ENCODE data around the gene SFR1.

The SFR1 gene

DNA sequence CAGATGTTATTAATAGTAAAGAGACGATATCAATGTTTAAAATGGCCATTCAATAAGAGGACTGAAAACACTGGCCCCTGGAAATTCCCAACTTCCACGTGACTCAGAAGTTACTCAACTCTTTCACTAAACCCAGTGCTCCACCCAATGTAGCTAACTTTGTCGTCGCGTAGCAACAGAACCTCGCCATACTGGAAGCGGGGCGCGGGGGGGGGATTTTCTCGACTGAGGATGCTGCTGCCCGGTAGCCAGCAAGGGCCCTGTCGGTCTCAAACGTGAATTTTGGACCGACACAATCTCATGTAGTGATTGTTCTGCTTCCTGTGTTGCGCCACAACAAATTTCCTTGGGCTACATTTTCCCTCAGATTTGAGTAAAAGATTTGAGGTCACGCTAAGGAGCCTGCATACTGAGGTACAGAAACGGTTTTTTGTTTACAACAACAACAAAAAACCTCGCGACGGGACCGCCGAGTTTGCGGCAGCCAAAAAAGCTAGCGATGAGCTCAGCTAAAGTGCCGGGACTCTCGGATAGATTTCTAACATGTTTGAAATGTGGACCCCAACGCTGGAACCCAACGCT is 977 bp upstream of the SFR1 start:
- H3K4me3 ChIP-seq (ENCODE audit: low read depth, low read length): peak overlapping the region; percentile 84
- TF ChIP-seq, protein P1, sequence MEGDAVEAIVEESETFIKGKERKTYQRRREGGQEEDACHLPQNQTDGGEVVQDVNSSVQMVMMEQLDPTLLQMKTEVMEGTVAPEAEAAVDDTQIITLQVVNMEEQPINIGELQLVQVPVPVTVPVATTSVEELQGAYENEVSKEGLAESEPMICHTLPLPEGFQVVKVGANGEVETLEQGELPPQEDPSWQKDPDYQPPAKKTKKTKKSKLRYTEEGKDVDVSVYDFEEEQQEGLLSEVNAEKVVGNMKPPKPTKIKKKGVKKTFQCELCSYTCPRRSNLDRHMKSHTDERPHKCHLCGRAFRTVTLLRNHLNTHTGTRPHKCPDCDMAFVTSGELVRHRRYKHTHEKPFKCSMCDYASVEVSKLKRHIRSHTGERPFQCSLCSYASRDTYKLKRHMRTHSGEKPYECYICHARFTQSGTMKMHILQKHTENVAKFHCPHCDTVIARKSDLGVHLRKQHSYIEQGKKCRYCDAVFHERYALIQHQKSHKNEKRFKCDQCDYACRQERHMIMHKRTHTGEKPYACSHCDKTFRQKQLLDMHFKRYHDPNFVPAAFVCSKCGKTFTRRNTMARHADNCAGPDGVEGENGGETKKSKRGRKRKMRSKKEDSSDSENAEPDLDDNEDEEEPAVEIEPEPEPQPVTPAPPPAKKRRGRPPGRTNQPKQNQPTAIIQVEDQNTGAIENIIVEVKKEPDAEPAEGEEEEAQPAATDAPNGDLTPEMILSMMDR (IDR thresholded peaks at IDR 0.05; ENCODE audit: low read depth, low read length): no peak

DNA sequence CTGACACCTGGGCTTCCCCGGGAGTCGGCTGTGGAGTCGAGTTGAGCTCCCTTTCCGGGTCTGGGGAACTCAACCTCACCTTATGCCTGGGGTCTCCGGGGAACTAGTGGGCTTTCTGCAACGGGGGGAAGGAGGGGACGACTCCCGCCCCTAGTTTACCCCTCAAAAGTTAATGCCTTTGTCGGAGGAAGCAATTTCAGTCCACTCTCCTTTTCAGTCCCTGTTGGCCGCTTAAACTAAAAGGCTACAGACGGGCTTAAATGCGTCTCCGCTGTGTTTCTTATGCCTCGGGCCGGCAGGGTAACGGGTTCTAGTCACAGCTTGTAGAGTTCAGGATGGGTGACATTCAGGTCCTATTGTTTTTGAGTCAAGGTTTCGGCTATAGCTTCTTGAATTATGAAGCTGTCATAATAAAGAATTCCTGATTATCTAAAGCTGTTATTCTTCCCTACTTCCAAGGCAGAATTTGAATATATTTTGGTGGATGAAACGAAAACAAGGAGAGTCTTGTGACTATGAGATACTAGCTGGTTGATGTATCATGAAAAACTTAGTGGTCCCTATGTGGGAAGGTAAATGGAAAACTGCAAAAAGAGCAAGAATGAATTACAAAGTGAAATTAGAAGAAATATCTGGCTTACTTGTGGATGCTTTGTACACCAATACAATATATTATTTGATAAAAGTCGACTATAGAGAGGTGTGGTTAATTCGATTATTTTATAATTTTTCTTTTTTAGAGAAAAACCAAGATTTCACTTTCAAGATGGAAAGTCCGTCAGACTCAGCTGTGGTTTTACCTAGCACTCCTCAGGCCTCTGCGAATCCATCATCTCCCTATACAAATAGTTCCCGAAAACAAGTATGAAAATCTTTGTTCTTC is 495 bp downstream of the SFR1 start:
- peak overlapping the region; percentile 96 for H3K4me3 ChIP-seq (ENCODE audit: low read depth, low read length)
- TF ChIP-seq, protein P1 (IDR thresholded peaks at IDR 0.05; ENCODE audit: low read depth, low read length): no peak

- H3K4me3 ChIP-seq (ENCODE audit: low read depth, low read length): no peak overlapping the region
- TF ChIP-seq, protein P1 (IDR thresholded peaks at IDR 0.05; ENCODE audit: low read depth, low read length): no peak; the same call in 1 of the 2 replicates
These were observed 1.4 kb downstream of the SFR1 start for GRCh38 chr10:104123397-104123796.

- TF ChIP-seq, protein P1 (IDR thresholded peaks at IDR 0.05; ENCODE audit: low read depth, low read length): 0 out of 2 replicates have a peak, but pooled peaks have one; percentile 15
These were observed 5.4 kb downstream of the SFR1 start for GRCh38 chr10:104127411-104127810.

GRCh38 chr10:104128214-104128613 is 6.2 kb downstream of the SFR1 start:
- TF ChIP-seq, protein P1 (IDR thresholded peaks at IDR 0.05; ENCODE audit: low read depth, low read length): no peak
- H3K4me3 ChIP-seq (ENCODE audit: low read depth, low read length): no peak overlapping the region

More at GRCh38 chr10:104127411-104127810, 5.4 kb downstream of the SFR1 start:
- H3K4me3 ChIP-seq (ENCODE audit: low read depth, low read length): no peak overlapping the region

DNA sequence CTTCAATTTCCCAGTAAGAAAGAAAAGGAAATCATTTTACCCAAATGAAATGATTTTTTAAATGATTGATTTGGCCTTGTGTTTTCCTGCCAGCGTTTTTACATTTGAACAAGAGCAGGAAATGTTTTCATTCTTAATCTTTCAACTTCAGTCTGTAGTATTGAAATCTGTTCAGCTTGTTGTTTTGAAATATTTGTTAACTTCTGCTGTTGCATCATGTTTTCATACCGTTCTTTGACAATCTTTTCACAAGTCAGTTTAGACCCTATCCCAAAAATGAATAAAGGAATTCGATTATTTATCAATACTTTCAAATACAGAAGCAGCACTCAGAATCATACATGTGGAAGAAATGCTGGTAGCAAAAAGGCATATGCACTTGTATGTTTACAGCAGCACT is 8.1 kb downstream of the SFR1 start:
- no peak overlapping the region for H3K4me3 ChIP-seq (ENCODE audit: low read depth, low read length)
- TF ChIP-seq, protein P1 (IDR thresholded peaks at IDR 0.05; ENCODE audit: low read depth, low read length): no peak

- TF ChIP-seq, protein P1 (IDR thresholded peaks at IDR 0.05; ENCODE audit: low read depth, low read length): no peak
- no peak overlapping the region for H3K4me3 ChIP-seq (ENCODE audit: low read depth, low read length)
These were observed 16.2 kb downstream of the SFR1 start for GRCh38 chr10:104138131-104138530.

All from WI38 (cell line).